GM20431 (cell line): ENCODE measurements around the gene SNRNP35.
"Not testable (repeated sequence)": the region's sequence is repeated elsewhere in the genome, so short reads cannot be mapped to it uniquely, and the experiment has no call there.

Experiments used
- in situ Hi-C: fragments of 300-500 bp; cut with MseI, MboI; formaldehyde crosslinking; loops from one replicate; pipeline ENCODE4 v1.15.0; 2020; ENCODE audit warnings: low sequenced_read_pairs; ENCODE audit not compliant: unreplicated experiment

The SNRNP35 gene

GRCh38 chr12:123446333-123446713, 11.6 kb upstream of the SNRNP35 start:
- in situ Hi-C loops = no loop called here

- in situ Hi-C loops = no loop called here
Measured at GRCh38 chr12:123449249-123449733, 8.6 kb upstream of the SNRNP35 start.

- in situ Hi-C loops = no loop called here
Measured at GRCh38 chr12:123449856-123450255, 8.1 kb upstream of the SNRNP35 start.

GRCh38 chr12:123450636-123451035, 7.3 kb upstream of the SNRNP35 start:
- in situ Hi-C loops = no loop called here

- in situ Hi-C loops = not testable (repeated sequence)
Measured at GRCh38 chr12:123452276-123452550, 5.7 kb upstream of the SNRNP35 start.

- in situ Hi-C loops = no loop called here
Measured at GRCh38 chr12:123453165-123453564, 4.8 kb upstream of the SNRNP35 start.

- in situ Hi-C loops = not testable (repeated sequence)
Measured at GRCh38 chr12:123463174-123463573, 5.2 kb downstream of the SNRNP35 start.

- in situ Hi-C loops = no loop called here
Measured at GRCh38 chr12:123465084-123465483, 7.1 kb downstream of the SNRNP35 start.

- in situ Hi-C loops = no loop called here
Measured at GRCh38 chr12:123468786-123469185, 10.8 kb downstream of the SNRNP35 start.

- in situ Hi-C loops = no loop called here
Measured at GRCh38 chr12:123469978-123470377, 12.0 kb downstream of the SNRNP35 start.

GRCh38 chr12:123471374-123472068, 13.6 kb downstream of the SNRNP35 start:
- in situ Hi-C loops = no loop called here

GRCh38 chr12:123472438-123472849, 14.5 kb downstream of the SNRNP35 start:
- in situ Hi-C loops = no loop called here

GRCh38 chr12:123474485-123475245, 16.7 kb downstream of the SNRNP35 start:
- in situ Hi-C loops = no loop called here

- in situ Hi-C loops = no loop called here
Measured at GRCh38 chr12:123475246-123475703, 17.3 kb downstream of the SNRNP35 start.

- in situ Hi-C loops = no loop called here
Measured at GRCh38 chr12:123478069-123478468, 20.1 kb downstream of the SNRNP35 start.

GRCh38 chr12:123478762-123479161, 20.8 kb downstream of the SNRNP35 start:
- in situ Hi-C loops = no loop called here

GRCh38 chr12:123479442-123480180, 21.7 kb downstream of the SNRNP35 start:
- in situ Hi-C loops = no loop called here

GRCh38 chr12:123481251-123481650, 23.3 kb downstream of the SNRNP35 start:
- in situ Hi-C loops = not testable (repeated sequence)

- in situ Hi-C loops = no loop called here
Measured at GRCh38 chr12:123482876-123483275, 24.9 kb downstream of the SNRNP35 start.

GRCh38 chr12:123483602-123484248, 25.8 kb downstream of the SNRNP35 start:
- in situ Hi-C loops = no loop called here
